ENCODE results near the gene ALDH3A2.
"Not testable (repeated sequence)": the region's sequence is repeated elsewhere in the genome, so short reads cannot be mapped to it uniquely, and the experiment has no call there.

Gene ALDH3A2

GRCh38 chr17:19650826-19651225 lies 2.3 kb downstream of the ALDH3A2 start:
- DNase-seq (ENCODE audit: low read depth in 2 of 2), result no peak

GRCh38 chr17:19651451-19652238 lies 3.1 kb downstream of the ALDH3A2 start:
- DNase-seq (ENCODE audit: low read depth in 2 of 2), result no peak

GRCh38 chr17:19652595-19652994 lies 4.0 kb downstream of the ALDH3A2 start:
- no peak for DNase-seq (ENCODE audit: low read depth in 2 of 2)

- DNase-seq (ENCODE audit: low read depth in 2 of 2), result no peak
Measured at GRCh38 chr17:19654342-19654886, 5.9 kb downstream of the ALDH3A2 start.

- DNase-seq (ENCODE audit: low read depth in 2 of 2), result no peak
Measured at GRCh38 chr17:19654896-19655295, 6.3 kb downstream of the ALDH3A2 start.

GRCh38 chr17:19656336-19656735 lies 7.8 kb downstream of the ALDH3A2 start:
- DNase-seq (ENCODE audit: low read depth in 2 of 2), result no peak

GRCh38 chr17:19656851-19657581 lies 8.5 kb downstream of the ALDH3A2 start:
- DNase-seq (ENCODE audit: low read depth in 2 of 2), result no peak

- no peak for DNase-seq (ENCODE audit: low read depth in 2 of 2)
Measured at GRCh38 chr17:19659366-19660177, 11.0 kb downstream of the ALDH3A2 start.

- DNase-seq (ENCODE audit: low read depth in 2 of 2), result no peak
Measured at GRCh38 chr17:19660219-19660870, 11.8 kb downstream of the ALDH3A2 start.

- no peak for DNase-seq (ENCODE audit: low read depth in 2 of 2)
Measured at GRCh38 chr17:19661121-19661520, 12.6 kb downstream of the ALDH3A2 start.

GRCh38 chr17:19663097-19663496 lies 14.5 kb downstream of the ALDH3A2 start:
- no peak for DNase-seq (ENCODE audit: low read depth in 2 of 2)

- no peak for DNase-seq (ENCODE audit: low read depth in 2 of 2)
Measured at GRCh38 chr17:19664136-19664820, 15.7 kb downstream of the ALDH3A2 start.

GRCh38 chr17:19664821-19665181 lies 16.2 kb downstream of the ALDH3A2 start:
- no peak for DNase-seq (ENCODE audit: low read depth in 2 of 2)

- not testable (repeated sequence) for DNase-seq (ENCODE audit: low read depth in 2 of 2)
Measured at GRCh38 chr17:19669680-19670079, 21.1 kb downstream of the ALDH3A2 start.

GRCh38 chr17:19670908-19671307 lies 22.4 kb downstream of the ALDH3A2 start:
- DNase-seq (ENCODE audit: low read depth in 2 of 2), result no peak

- no peak for DNase-seq (ENCODE audit: low read depth in 2 of 2)
Measured at GRCh38 chr17:19671433-19671832, 22.9 kb downstream of the ALDH3A2 start.

- no peak for DNase-seq (ENCODE audit: low read depth in 2 of 2)
Measured at GRCh38 chr17:19672009-19672750, 23.6 kb downstream of the ALDH3A2 start.

- no peak for DNase-seq (ENCODE audit: low read depth in 2 of 2)
Measured at GRCh38 chr17:19673623-19674022, 25.1 kb downstream of the ALDH3A2 start.

GRCh38 chr17:19676896-19677295 lies 28.3 kb downstream of the ALDH3A2 start:
- DNase-seq (ENCODE audit: low read depth in 2 of 2), result no peak

- DNase-seq (ENCODE audit: low read depth in 2 of 2), result no peak
Measured at GRCh38 chr17:19677736-19678379, 29.3 kb downstream of the ALDH3A2 start.

All from stimulated activated CD4-positive, alpha-beta T cell treated with anti-CD3 and anti-CD28 coated beads, Interleukin-4, amount 100 ng/mL, for 48 hours (primary cell).